ENCODE measurements around the gene EPHA10. TPM values are rescaled to one million over a fixed set of nuclear protein-coding genes. Genes with fewer than 3 reads are reported as not detected.

The EPHA10 gene
- total and polyA plus RNA-seq, 3 experiments from 2014 or later = 0.04 TPM; not detected in 2

DNA sequence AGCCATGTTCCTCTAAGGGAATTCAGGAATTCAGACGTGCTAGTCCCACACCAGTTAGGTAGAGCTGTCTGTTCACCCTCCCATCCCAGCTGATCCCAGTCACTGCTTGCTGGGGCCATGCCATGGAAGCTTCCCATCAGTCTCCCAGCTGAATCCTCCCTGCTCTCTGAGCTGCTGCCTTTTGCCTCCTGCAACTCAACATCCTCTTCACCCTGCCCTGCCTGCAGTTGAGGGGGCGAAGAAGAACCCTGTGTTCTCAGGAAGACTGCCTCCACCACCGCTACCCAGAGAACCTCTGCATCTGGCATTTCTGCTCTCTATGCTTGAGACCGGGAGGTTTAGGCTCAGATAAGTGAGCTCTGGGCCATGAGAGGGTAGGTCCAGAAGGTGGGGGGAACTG, 56.4 kb downstream of the EPHA10 start:
- H3K36me3 ChIP-seq (ENCODE audit: insufficient read depth, low read length) = peaks cover 6% of the 10 kb centered on the region
- no peak overlapping the region for H3K27ac ChIP-seq (ENCODE audit: low read depth, low read length)
- Mint-ChIP-seq H3K4me3 (no peak overlapping the region), H3K4me1 (no peaks in the 10 kb centered on the region), H3K27ac (no peak overlapping the region), H3K27me3 (no peaks in the 10 kb centered on the region), H3K36me3 (peaks cover 0 to 19% (median 2%) of the 10 kb centered on the region in 3 donors), H3K9me3 (no peaks in the 10 kb centered on the region)
- H3K4me1 ChIP-seq (ENCODE audit: insufficient read depth, low read length) = no peaks in the 10 kb centered on the region
- H3K9me3 ChIP-seq (ENCODE audit: low read length) = no peaks in the 10 kb centered on the region
- no peak for DNase-seq
- CTCF ChIA-PET = no interaction called here
- POLR2A ChIA-PET = no interaction called here
- H3K27me3 ChIP-seq (ENCODE audit: insufficient read depth, low read length, poor library complexity, severe bottlenecking) = no peaks in the 10 kb centered on the region
- no peak overlapping the region for H3K4me3 ChIP-seq (ENCODE audit: low read length)

DNA sequence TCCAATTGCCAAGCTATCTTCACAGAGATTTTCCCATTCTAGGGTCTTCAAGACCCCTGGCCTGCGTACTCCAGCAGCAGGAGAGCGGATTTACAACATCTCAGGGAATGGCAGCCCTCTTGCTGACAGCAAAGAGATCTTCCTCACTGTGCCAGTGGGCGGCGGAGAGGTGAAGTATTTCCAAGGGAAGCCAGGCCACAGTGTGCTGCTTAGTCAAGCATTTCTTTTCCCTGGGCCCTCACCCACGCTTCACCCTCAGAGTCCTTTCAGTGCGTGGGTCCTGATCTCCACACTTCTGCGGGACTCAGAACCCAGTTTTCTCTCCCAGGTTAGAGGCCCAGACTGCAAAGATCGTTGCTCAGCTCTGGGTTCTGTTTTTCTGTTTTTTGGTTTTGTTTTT, 59.5 kb downstream of the EPHA10 start:
- POLR2A ChIA-PET = no interaction called here

DNA sequence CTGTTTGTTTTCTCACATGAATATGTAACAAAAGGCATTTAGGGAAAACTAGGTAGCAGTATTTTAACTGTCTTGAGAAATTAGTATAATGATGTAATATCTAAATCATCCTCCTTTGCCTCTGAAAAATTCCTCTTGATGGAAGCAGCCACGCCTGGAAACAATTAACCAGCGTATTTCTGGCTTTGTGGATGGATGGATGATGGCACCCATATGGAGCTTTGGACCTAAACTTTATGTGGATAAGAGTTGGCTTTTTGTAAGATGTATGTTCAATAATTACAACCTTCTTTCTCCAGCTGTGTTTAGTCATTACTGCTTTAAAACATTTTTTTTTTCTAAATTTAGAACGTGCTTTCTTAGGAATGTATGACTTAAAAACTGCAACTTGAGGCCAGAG, 60.0 kb downstream of the EPHA10 start:
- no peaks in the 10 kb centered on the region for H3K9me3 ChIP-seq (ENCODE audit: low read length)
- H3K36me3 Mint-ChIP-seq = peaks cover 0 to 22% (median 6%) of the 10 kb centered on the region in 3 donors
- no peaks in the 10 kb centered on the region for H3K27me3 ChIP-seq (ENCODE audit: insufficient read depth, low read length, poor library complexity, severe bottlenecking)
- ChIA-PET POLR2A (no interaction called here), CTCF (no interaction called here)
- no peak overlapping the region for H3K27ac Mint-ChIP-seq
- DNase-seq = no peak
- no peak overlapping the region for H3K4me3 Mint-ChIP-seq
- peaks cover 0 to under 1% (median under 1%) of the 10 kb centered on the region in 3 donors for H3K4me1 Mint-ChIP-seq
- no peaks in the 10 kb centered on the region for H3K27me3 Mint-ChIP-seq
- no peak overlapping the region for H3K27ac ChIP-seq (ENCODE audit: low read depth, low read length)
- peaks cover 6% of the 10 kb centered on the region for H3K36me3 ChIP-seq (ENCODE audit: insufficient read depth, low read length)
- H3K4me1 ChIP-seq (ENCODE audit: insufficient read depth, low read length) = no peaks in the 10 kb centered on the region
- no peak overlapping the region for H3K4me3 ChIP-seq (ENCODE audit: low read length)
- no peaks in the 10 kb centered on the region for H3K9me3 Mint-ChIP-seq

More for the DNA sequence above, 59.5 kb downstream of the EPHA10 start:
- CTCF ChIA-PET = interaction anchor here (1.3 kb wide), 1 partner anchor 11 kb away, joined by 4 read pairs; no protein-coding TSS in a partner anchor
- Mint-ChIP-seq H3K4me3 (no peak overlapping the region), H3K9me3 (no peaks in the 10 kb centered on the region), H3K27ac (no peak overlapping the region), H3K36me3 (peaks cover 0 to 22% (median 6%) of the 10 kb centered on the region in 3 donors), H3K27me3 (no peaks in the 10 kb centered on the region), H3K4me1 (no peaks in the 10 kb centered on the region)
- no peaks in the 10 kb centered on the region for H3K27me3 ChIP-seq (ENCODE audit: insufficient read depth, low read length, poor library complexity, severe bottlenecking)
- H3K4me1 ChIP-seq (ENCODE audit: insufficient read depth, low read length) = no peaks in the 10 kb centered on the region
- H3K9me3 ChIP-seq (ENCODE audit: low read length) = no peaks in the 10 kb centered on the region
- H3K27ac ChIP-seq (ENCODE audit: low read depth, low read length) = no peak overlapping the region
- H3K4me3 ChIP-seq (ENCODE audit: low read length) = no peak overlapping the region
- H3K36me3 ChIP-seq (ENCODE audit: insufficient read depth, low read length) = peaks cover 6% of the 10 kb centered on the region
- no peak for DNase-seq

- DNase-seq = no peak
- Mint-ChIP-seq H3K36me3 (peaks cover 0 to 10% (median 6%) of the 10 kb centered on the region in 3 donors), H3K4me1 (peaks cover 9 to 18% (median 15%) of the 10 kb centered on the region in 3 donors), H3K9me3 (no peaks in the 10 kb centered on the region), H3K27ac (no peak overlapping the region), H3K27me3 (no peaks in the 10 kb centered on the region), H3K4me3 (no peak overlapping the region)
- Histone ChIP-seq H3K9me3 (ENCODE audit: low read length) (no peaks in the 10 kb centered on the region), H3K27ac (ENCODE audit: low read depth, low read length) (no peak overlapping the region), H3K4me1 (ENCODE audit: insufficient read depth, low read length) (no peaks in the 10 kb centered on the region), H3K4me3 (ENCODE audit: low read length) (no peak overlapping the region), H3K27me3 (ENCODE audit: insufficient read depth, low read length, poor library complexity, severe bottlenecking) (no peaks in the 10 kb centered on the region), H3K36me3 (ENCODE audit: insufficient read depth, low read length) (no peaks in the 10 kb centered on the region)
- ChIA-PET POLR2A (no interaction called here), CTCF (no interaction called here)
Observed at GRCh38 chr1:37703061-37703460, 61.9 kb downstream of the EPHA10 start.

DNA sequence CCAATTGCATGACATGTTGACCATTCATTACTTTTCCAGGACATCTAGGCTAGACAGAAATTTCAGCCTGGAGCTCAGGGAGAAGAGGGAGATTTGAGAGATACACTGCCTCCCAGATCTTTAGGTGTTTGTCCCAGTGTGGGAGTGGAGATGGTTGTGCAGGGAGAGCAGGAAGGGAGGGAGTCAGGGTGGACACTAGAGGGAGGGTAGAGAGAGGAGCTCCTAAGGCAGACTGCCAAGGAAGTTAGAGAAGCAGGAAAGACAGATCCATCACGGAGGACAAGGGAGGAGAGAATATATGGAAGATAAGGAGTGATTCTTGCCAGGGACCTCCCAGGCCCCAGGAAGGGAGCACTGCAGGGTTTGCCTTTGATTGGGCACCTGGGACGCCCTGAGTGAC, 63.9 kb downstream of the EPHA10 start:
- Mint-ChIP-seq H3K9me3 (no peaks in the 10 kb centered on the region), H3K36me3 (peaks cover 0 to 4% (median 4%) of the 10 kb centered on the region in 3 donors), H3K27me3 (no peaks in the 10 kb centered on the region), H3K27ac (peak overlapping the region in 1 of 8 donors; percentile 2), H3K4me3 (no peak overlapping the region), H3K4me1 (peaks cover 12 to 22% (median 19%) of the 10 kb centered on the region in 3 donors)
- H3K27ac ChIP-seq (ENCODE audit: low read depth, low read length) = no peak overlapping the region
- H3K4me1 ChIP-seq (ENCODE audit: insufficient read depth, low read length) = no peaks in the 10 kb centered on the region
- H3K4me3 ChIP-seq (ENCODE audit: low read length) = no peak overlapping the region
- ChIA-PET CTCF (no interaction called here), POLR2A (no interaction called here)
- H3K36me3 ChIP-seq (ENCODE audit: insufficient read depth, low read length) = no peaks in the 10 kb centered on the region
- no peak for DNase-seq
- no peaks in the 10 kb centered on the region for H3K9me3 ChIP-seq (ENCODE audit: low read length)
- H3K27me3 ChIP-seq (ENCODE audit: insufficient read depth, low read length, poor library complexity, severe bottlenecking) = no peaks in the 10 kb centered on the region

- Histone ChIP-seq H3K27me3 (ENCODE audit: insufficient read depth, low read length, poor library complexity, severe bottlenecking) (no peaks in the 10 kb centered on the region), H3K4me3 (ENCODE audit: low read length) (no peak overlapping the region), H3K27ac (ENCODE audit: low read depth, low read length) (no peak overlapping the region), H3K36me3 (ENCODE audit: insufficient read depth, low read length) (no peaks in the 10 kb centered on the region), H3K4me1 (ENCODE audit: insufficient read depth, low read length) (no peaks in the 10 kb centered on the region), H3K9me3 (ENCODE audit: low read length) (no peaks in the 10 kb centered on the region)
- ChIA-PET CTCF (no interaction called here), POLR2A (no interaction called here)
- DNase-seq = no peak
- Mint-ChIP-seq H3K27me3 (no peaks in the 10 kb centered on the region), H3K27ac (peak overlapping the region; percentile 84 to 93 (median 88)), H3K9me3 (no peaks in the 10 kb centered on the region), H3K4me3 (peak overlapping the region; percentile 58 to 88 (median 75)), H3K4me1 (peaks cover 13 to 22% (median 19%) of the 10 kb centered on the region in 3 donors), H3K36me3 (peaks cover 0 to 4% (median 2%) of the 10 kb centered on the region in 3 donors)
Observed at GRCh38 chr1:37699147-37699546, 65.8 kb downstream of the EPHA10 start.

DNA sequence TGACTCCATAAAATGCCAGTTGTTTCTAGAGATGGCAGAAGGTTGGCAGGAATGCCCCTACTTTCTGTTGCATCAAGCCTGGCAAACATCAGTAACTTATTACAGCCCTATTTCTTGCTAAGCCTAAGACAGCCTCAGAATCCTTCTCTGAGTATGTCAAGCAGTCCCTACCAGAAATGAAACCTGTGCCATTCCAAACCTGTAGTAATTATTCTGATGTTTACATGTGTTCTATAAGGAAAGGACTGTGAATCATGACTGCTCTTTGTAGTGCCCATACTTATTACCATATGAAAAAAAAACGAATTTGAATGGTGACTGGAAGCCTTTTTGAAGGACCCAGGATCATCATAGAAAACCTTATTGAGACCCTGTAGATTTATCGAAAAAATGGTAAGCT, 67.2 kb downstream of the EPHA10 start:
- Mint-ChIP-seq H3K27ac (peak overlapping the region in 4 of 8 donors; percentile 15 to 79 (median 42)), H3K9me3 (no peaks in the 10 kb centered on the region), H3K4me3 (peak overlapping the region in 1 of 7 donors; percentile 5), H3K36me3 (peaks cover 0 to 4% (median 2%) of the 10 kb centered on the region in 3 donors), H3K27me3 (no peaks in the 10 kb centered on the region), H3K4me1 (peaks cover 13 to 22% (median 21%) of the 10 kb centered on the region in 3 donors)
- no peak for DNase-seq
- ChIA-PET CTCF (no interaction called here), POLR2A (no interaction called here)
- Histone ChIP-seq H3K27me3 (ENCODE audit: insufficient read depth, low read length, poor library complexity, severe bottlenecking) (no peaks in the 10 kb centered on the region), H3K27ac (ENCODE audit: low read depth, low read length) (no peak overlapping the region), H3K4me3 (ENCODE audit: low read length) (no peak overlapping the region), H3K9me3 (ENCODE audit: low read length) (no peaks in the 10 kb centered on the region), H3K36me3 (ENCODE audit: insufficient read depth, low read length) (no peaks in the 10 kb centered on the region), H3K4me1 (ENCODE audit: insufficient read depth, low read length) (no peaks in the 10 kb centered on the region)

DNA sequence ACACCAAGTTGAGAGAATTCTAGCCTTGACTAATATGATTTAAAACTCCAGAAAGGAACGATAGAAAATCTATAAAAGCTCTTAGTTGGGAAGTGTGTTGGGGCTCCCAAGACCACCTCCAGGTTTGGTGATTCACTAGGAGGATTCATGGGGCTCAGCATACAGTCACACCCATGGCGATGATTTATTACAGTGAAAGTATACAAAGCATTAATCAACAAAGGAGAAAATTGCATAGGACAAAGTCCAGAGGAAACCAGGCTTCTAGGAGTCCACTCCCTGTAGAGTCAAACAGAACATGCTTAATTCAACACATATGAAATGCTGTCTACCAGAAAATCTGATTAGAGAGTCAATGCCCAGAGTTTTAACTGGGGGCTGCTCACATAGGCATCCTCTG, 67.8 kb downstream of the EPHA10 start:
- Mint-ChIP-seq H3K27me3 (no peaks in the 10 kb centered on the region), H3K36me3 (peaks cover 0 to 4% (median 2%) of the 10 kb centered on the region in 3 donors), H3K4me3 (no peak overlapping the region), H3K4me1 (peaks cover 18 to 27% (median 22%) of the 10 kb centered on the region in 3 donors), H3K9me3 (no peaks in the 10 kb centered on the region), H3K27ac (no peak overlapping the region)
- POLR2A ChIA-PET = no interaction called here
- Histone ChIP-seq H3K27me3 (ENCODE audit: insufficient read depth, low read length, poor library complexity, severe bottlenecking) (no peaks in the 10 kb centered on the region), H3K27ac (ENCODE audit: low read depth, low read length) (no peak overlapping the region), H3K36me3 (ENCODE audit: insufficient read depth, low read length) (no peaks in the 10 kb centered on the region), H3K4me1 (ENCODE audit: insufficient read depth, low read length) (no peaks in the 10 kb centered on the region), H3K4me3 (ENCODE audit: low read length) (no peak overlapping the region), H3K9me3 (ENCODE audit: low read length) (no peaks in the 10 kb centered on the region)
- no peak for DNase-seq
- CTCF ChIA-PET = no interaction called here
